Measurements from ENCODE around the gene OSBP2. TPM values are rescaled to one million over a fixed set of nuclear protein-coding genes. Genes with fewer than 3 reads are reported as not detected.

The OSBP2 gene
- total RNA-seq, 1 experiment from 2014 or later: 7.1 TPM

DNA sequence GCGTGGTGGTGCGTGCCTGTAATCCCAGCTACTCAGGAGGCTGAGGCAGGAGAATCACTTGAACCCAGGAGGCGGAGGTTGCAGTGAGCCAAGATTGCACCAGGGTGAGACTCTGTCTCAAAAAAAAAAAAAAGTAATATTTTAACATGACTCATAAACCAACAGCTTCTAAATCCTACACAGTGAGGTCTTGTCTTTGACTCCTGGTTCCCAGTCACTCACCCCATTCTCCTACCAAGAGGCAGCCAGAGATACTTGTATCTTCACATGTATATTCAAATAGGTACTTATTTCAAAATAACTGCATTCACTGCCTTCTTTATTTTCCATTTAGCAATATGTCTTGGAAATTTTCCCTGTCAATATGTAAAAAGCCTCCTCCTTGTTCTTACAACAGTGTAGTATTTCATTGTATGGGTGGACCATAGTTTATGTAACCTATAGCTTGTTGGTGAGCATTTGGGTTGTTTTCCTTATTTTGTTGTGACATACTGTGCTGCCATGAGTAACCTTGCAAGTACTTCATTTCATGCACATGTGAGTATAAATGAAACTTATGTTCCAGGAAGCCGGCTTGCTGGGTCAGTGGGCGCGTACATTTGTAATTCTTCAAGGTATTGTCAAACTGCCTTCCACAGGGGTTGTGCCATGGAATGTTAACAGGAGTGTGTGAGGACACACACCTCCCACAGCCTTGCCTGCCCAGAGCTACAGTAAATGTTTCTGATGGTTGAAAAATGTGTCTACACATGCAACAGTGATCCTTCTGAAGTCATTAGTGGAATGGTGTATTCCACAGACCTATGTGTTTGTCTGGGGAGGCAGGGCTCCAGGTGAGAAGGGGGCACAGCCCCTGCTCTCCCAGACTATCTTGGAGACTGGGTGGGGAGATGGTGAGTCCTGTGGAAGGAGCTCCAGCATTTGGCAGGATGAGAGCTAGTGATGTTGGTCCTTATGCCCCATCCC, 47.9 kb downstream of the OSBP2 start:
- ChIA-PET POLR2A (ENCODE audit: unreplicated experiment) (no interaction called here), CTCF (no interaction called here)
- DNase-seq: no peak

DNA sequence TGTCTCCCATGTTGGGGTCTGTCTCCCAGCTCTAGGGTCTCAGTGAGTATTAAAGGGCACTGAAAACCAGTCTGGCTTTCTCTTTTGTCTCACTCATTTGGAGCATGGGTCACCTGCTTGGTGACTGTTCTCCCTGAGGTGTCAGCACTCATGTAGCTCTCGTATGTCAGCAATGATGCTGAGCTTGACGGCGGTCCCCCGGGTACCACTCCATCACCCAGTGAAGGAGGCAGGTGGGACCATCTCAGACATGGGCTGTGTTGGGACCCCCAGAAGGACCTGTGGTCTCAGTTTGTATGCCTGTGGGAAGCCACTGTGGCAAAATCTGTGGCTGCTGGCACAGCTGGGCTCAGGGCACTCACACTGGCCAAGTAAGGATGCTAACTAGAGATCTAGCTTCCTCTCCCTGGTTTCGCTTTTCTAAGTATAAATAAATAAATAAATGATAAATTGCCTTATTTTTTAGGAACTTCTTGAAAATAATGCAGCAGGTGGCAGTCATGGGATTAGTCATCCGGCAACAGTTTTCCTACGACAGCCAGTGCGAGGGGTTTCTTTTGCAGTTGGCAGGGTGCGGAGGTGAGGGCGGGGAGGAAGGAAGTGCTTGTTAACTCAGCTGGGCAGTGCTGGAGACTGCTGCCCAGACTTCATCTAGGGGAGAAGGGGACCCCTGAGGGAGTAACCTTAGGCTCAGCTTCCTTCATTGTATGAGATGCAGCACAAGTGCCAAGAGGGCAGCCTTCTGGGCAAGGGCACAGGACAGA, 48.8 kb downstream of the OSBP2 start:
- ChIA-PET POLR2A (ENCODE audit: unreplicated experiment) (no interaction called here), CTCF (no interaction called here)
- Histone ChIP-seq H2AFZ (no peak overlapping the region), H3F3A (ENCODE audit: insufficient read depth, low read depth) (no peaks in the 10 kb centered on the region), H3K4me2 (no peak overlapping the region), H3K27ac (no peak overlapping the region), H3K9me2 (ENCODE audit: insufficient read depth) (no peaks in the 10 kb centered on the region), H3K4me3 (no peak overlapping the region), H3K9me3 (ENCODE audit: insufficient read depth, low read depth) (no peaks in the 10 kb centered on the region), H3K36me3 (ENCODE audit: low read depth) (no peaks in the 10 kb centered on the region), H3K27me3 (ENCODE audit: insufficient read depth, low read depth) (no peaks in the 10 kb centered on the region), H3K4me1 (replicated peaks; ENCODE audit: insufficient read depth) (no peaks in the 10 kb centered on the region), H4K20me1 (ENCODE audit: insufficient read depth) (no peaks in the 10 kb centered on the region), H3K79me2 (ENCODE audit: low read depth) (no peaks in the 10 kb centered on the region)
- TF ChIP-seq, protein P1, sequence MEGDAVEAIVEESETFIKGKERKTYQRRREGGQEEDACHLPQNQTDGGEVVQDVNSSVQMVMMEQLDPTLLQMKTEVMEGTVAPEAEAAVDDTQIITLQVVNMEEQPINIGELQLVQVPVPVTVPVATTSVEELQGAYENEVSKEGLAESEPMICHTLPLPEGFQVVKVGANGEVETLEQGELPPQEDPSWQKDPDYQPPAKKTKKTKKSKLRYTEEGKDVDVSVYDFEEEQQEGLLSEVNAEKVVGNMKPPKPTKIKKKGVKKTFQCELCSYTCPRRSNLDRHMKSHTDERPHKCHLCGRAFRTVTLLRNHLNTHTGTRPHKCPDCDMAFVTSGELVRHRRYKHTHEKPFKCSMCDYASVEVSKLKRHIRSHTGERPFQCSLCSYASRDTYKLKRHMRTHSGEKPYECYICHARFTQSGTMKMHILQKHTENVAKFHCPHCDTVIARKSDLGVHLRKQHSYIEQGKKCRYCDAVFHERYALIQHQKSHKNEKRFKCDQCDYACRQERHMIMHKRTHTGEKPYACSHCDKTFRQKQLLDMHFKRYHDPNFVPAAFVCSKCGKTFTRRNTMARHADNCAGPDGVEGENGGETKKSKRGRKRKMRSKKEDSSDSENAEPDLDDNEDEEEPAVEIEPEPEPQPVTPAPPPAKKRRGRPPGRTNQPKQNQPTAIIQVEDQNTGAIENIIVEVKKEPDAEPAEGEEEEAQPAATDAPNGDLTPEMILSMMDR (conservative IDR thresholded peaks at IDR 0.05): no peak
- TF ChIP-seq EZH2 (IDR thresholded peaks at IDR 0.05; ENCODE audit: low read depth): no peak
- no peak for DNase-seq
- intact Hi-C loops (cut with micrococcal nuclease; ENCODE audit: unreplicated experiment): no loop called here
- BruUV-seq (replicated peaks): no TSS peak

More for the DNA sequence above, 47.9 kb downstream of the OSBP2 start:
- Histone ChIP-seq H3K27ac (no peak overlapping the region), H3K9me2 (ENCODE audit: insufficient read depth) (no peaks in the 10 kb centered on the region), H3K79me2 (ENCODE audit: low read depth) (no peaks in the 10 kb centered on the region), H3F3A (ENCODE audit: insufficient read depth, low read depth) (no peaks in the 10 kb centered on the region), H3K4me1 (replicated peaks; ENCODE audit: insufficient read depth) (no peaks in the 10 kb centered on the region), H3K27me3 (ENCODE audit: insufficient read depth, low read depth) (no peaks in the 10 kb centered on the region), H3K9me3 (ENCODE audit: insufficient read depth, low read depth) (no peaks in the 10 kb centered on the region), H2AFZ (no peak overlapping the region), H3K4me3 (no peak overlapping the region), H3K36me3 (ENCODE audit: low read depth) (no peaks in the 10 kb centered on the region), H3K4me2 (no peak overlapping the region), H4K20me1 (ENCODE audit: insufficient read depth) (no peaks in the 10 kb centered on the region)
- no TSS peak for BruUV-seq (replicated peaks)
- intact Hi-C loops (cut with micrococcal nuclease; ENCODE audit: unreplicated experiment): no loop called here
- TF ChIP-seq EZH2 (IDR thresholded peaks at IDR 0.05; ENCODE audit: low read depth): no peak
- TF ChIP-seq, protein P1 (conservative IDR thresholded peaks at IDR 0.05): no peak

DNA sequence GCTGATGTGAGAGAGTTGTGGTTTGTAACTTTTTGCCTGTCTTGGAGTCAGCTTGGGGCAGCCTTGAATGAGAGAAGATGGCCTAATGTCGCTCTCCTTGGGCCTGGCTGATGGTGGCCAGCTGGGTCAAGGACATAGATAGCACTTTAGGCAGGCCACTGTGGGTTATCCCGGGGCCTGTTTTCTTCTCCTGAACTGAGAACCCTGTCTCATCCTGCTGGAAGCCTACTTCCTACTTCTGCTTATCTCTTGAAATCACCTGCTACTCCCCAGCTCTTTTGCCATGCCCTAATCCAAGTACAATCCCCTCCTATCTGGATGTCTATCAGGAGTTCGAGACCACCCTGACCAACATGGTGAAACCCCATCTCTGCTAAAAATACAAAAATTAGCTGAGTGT, 49.5 kb downstream of the OSBP2 start:
- Histone ChIP-seq H4K20me1 (ENCODE audit: insufficient read depth) (no peaks in the 10 kb centered on the region), H3K27ac (no peak overlapping the region), H3K4me3 (no peak overlapping the region), H3K79me2 (ENCODE audit: low read depth) (no peaks in the 10 kb centered on the region), H3F3A (ENCODE audit: insufficient read depth, low read depth) (no peaks in the 10 kb centered on the region), H3K4me1 (replicated peaks; ENCODE audit: insufficient read depth) (no peaks in the 10 kb centered on the region), H3K9me3 (ENCODE audit: insufficient read depth, low read depth) (no peaks in the 10 kb centered on the region), H3K4me2 (no peak overlapping the region), H3K9me2 (ENCODE audit: insufficient read depth) (no peaks in the 10 kb centered on the region), H3K36me3 (ENCODE audit: low read depth) (no peaks in the 10 kb centered on the region), H3K27me3 (ENCODE audit: insufficient read depth, low read depth) (no peaks in the 10 kb centered on the region), H2AFZ (no peak overlapping the region)
- TF ChIP-seq, protein P1 (conservative IDR thresholded peaks at IDR 0.05): no peak
- TF ChIP-seq EZH2 (IDR thresholded peaks at IDR 0.05; ENCODE audit: low read depth): no peak
- POLR2A ChIA-PET (ENCODE audit: unreplicated experiment): no interaction called here
- BruUV-seq (replicated peaks): no TSS peak
- no peak for DNase-seq
- CTCF ChIA-PET: no interaction called here
- intact Hi-C loops (cut with micrococcal nuclease; ENCODE audit: unreplicated experiment): no loop called here

Measured in PC-9 (cell line).